ENCODE measurements around the gene WDR75.

Gene WDR75

DNA sequence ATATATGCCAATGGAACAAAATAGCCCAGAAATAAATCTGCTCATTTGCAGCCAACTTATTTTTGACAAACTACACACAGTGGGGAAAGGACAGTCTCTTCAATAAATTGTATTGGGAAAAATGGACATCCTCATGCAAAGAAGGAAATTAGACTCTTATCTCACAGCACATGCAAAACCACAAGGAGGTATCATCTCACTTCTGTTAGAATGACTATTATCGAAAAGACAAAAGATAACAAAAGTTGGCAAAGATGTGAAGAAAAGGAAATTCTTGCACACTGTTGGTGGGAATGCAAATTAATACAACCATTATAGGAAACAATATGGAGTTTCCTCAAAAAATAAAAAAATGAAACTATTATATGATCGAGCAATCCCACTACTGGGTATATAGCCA is 16.3 kb upstream of the WDR75 start:
- H3K27me3 ChIP-seq (ENCODE audit: insufficient read depth, poor library complexity, severe bottlenecking), result no peaks in the 10 kb centered on the region
- TF ChIP-seq, protein P1, sequence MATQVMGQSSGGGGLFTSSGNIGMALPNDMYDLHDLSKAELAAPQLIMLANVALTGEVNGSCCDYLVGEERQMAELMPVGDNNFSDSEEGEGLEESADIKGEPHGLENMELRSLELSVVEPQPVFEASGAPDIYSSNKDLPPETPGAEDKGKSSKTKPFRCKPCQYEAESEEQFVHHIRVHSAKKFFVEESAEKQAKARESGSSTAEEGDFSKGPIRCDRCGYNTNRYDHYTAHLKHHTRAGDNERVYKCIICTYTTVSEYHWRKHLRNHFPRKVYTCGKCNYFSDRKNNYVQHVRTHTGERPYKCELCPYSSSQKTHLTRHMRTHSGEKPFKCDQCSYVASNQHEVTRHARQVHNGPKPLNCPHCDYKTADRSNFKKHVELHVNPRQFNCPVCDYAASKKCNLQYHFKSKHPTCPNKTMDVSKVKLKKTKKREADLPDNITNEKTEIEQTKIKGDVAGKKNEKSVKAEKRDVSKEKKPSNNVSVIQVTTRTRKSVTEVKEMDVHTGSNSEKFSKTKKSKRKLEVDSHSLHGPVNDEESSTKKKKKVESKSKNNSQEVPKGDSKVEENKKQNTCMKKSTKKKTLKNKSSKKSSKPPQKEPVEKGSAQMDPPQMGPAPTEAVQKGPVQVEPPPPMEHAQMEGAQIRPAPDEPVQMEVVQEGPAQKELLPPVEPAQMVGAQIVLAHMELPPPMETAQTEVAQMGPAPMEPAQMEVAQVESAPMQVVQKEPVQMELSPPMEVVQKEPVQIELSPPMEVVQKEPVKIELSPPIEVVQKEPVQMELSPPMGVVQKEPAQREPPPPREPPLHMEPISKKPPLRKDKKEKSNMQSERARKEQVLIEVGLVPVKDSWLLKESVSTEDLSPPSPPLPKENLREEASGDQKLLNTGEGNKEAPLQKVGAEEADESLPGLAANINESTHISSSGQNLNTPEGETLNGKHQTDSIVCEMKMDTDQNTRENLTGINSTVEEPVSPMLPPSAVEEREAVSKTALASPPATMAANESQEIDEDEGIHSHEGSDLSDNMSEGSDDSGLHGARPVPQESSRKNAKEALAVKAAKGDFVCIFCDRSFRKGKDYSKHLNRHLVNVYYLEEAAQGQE (IDR thresholded peaks at IDR 0.05; ENCODE audit: insufficient replicate concordance, low read depth), result no peak
- TF ChIP-seq, protein P2, sequence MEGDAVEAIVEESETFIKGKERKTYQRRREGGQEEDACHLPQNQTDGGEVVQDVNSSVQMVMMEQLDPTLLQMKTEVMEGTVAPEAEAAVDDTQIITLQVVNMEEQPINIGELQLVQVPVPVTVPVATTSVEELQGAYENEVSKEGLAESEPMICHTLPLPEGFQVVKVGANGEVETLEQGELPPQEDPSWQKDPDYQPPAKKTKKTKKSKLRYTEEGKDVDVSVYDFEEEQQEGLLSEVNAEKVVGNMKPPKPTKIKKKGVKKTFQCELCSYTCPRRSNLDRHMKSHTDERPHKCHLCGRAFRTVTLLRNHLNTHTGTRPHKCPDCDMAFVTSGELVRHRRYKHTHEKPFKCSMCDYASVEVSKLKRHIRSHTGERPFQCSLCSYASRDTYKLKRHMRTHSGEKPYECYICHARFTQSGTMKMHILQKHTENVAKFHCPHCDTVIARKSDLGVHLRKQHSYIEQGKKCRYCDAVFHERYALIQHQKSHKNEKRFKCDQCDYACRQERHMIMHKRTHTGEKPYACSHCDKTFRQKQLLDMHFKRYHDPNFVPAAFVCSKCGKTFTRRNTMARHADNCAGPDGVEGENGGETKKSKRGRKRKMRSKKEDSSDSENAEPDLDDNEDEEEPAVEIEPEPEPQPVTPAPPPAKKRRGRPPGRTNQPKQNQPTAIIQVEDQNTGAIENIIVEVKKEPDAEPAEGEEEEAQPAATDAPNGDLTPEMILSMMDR (IDR thresholded peaks at IDR 0.05; ENCODE audit: insufficient read depth, low read length), result no peak
- TF ChIP-seq POLR2AphosphoS5 (IDR thresholded peaks at IDR 0.05; ENCODE audit: low read depth), result no peak
- no peak for TF ChIP-seq SPI1 (IDR thresholded peaks at IDR 0.05; ENCODE audit: borderline replicate concordance, low read depth)
- TF ChIP-seq GABPA (IDR thresholded peaks at IDR 0.05; ENCODE audit: low read depth), result no peak
- H3K27ac ChIP-seq (replicated peaks), result no peak overlapping the region
- DNase-seq (ENCODE audit: low read depth in 1 of 2, low spot score in 1 of 2), result no peak
- H3K4me3 ChIP-seq (replicated peaks; ENCODE audit: insufficient read depth, low read length), result no peak overlapping the region

DNA sequence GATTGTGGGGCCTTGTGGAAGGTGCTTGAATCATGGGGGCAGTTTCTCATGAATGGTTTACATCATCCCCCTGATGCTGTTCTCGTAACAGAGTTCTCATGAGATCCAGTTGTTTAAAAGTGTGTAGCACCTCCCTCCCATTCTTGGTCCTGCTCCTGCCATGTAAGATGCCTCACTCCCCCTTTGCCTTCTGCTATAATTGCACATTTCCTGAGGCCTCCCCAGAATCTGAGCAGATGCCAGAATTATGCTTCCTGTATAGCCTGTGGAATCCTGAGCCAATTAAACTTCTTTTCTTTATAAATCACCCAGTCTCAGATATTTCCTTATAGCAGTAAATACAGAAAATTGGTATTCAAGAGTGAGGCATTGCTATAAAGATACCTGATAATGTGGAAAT is 15.6 kb upstream of the WDR75 start:
- DNase-seq (ENCODE audit: low read depth in 1 of 2, low spot score in 1 of 2), result no peak

DNA sequence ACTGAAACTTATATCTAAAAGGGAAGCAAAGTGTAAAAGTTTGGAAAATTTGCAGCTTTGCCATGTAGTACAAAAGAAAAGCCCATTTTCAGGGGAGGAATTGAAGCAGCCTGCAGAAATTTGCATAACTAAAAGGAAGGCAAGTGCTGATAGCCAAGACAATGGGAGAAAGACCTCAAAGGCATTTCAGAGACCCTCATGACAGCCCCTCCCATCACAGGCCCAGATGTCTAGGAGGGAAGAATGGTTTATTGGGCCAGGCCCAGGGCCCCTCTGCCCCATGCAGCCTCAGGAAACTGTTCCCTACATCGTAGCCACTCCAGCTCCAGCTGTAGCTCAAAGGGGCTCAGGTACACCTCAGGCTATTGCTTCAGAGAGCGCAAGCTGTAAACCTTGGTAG is 14.4 kb upstream of the WDR75 start:
- TF ChIP-seq POLR2AphosphoS5 (IDR thresholded peaks at IDR 0.05; ENCODE audit: low read depth) (no peak), SPI1 (IDR thresholded peaks at IDR 0.05; ENCODE audit: borderline replicate concordance, low read depth) (no peak), GABPA (IDR thresholded peaks at IDR 0.05; ENCODE audit: low read depth) (no peak)
- TF ChIP-seq, protein P1 (IDR thresholded peaks at IDR 0.05; ENCODE audit: insufficient replicate concordance, low read depth), result no peak
- TF ChIP-seq, protein P2 (IDR thresholded peaks at IDR 0.05; ENCODE audit: insufficient read depth, low read length), result no peak
- Histone ChIP-seq H3K27me3 (ENCODE audit: insufficient read depth, poor library complexity, severe bottlenecking) (no peaks in the 10 kb centered on the region), H3K27ac (replicated peaks) (no peak overlapping the region), H3K4me3 (replicated peaks; ENCODE audit: insufficient read depth, low read length) (no peak overlapping the region)
- no peak for DNase-seq (ENCODE audit: low read depth in 1 of 2, low spot score in 1 of 2)

More for the DNA sequence above, 15.6 kb upstream of the WDR75 start:
- Histone ChIP-seq H3K4me3 (replicated peaks; ENCODE audit: insufficient read depth, low read length) (no peak overlapping the region), H3K27ac (replicated peaks) (no peak overlapping the region), H3K27me3 (ENCODE audit: insufficient read depth, poor library complexity, severe bottlenecking) (no peaks in the 10 kb centered on the region)
- TF ChIP-seq POLR2AphosphoS5 (IDR thresholded peaks at IDR 0.05; ENCODE audit: low read depth), result no peak
- no peak for TF ChIP-seq SPI1 (IDR thresholded peaks at IDR 0.05; ENCODE audit: borderline replicate concordance, low read depth)
- TF ChIP-seq GABPA (IDR thresholded peaks at IDR 0.05; ENCODE audit: low read depth), result no peak
- TF ChIP-seq, protein P1 (IDR thresholded peaks at IDR 0.05; ENCODE audit: insufficient replicate concordance, low read depth), result no peak
- TF ChIP-seq, protein P2 (IDR thresholded peaks at IDR 0.05; ENCODE audit: insufficient read depth, low read length), result no peak

Data from HL-60 (cell line).